ENCODE measurements around the gene UFC1. TPM values are rescaled to one million over a fixed set of nuclear protein-coding genes. Genes with fewer than 3 reads are reported as not detected.
"Not testable (repeated sequence)": the region's sequence is repeated elsewhere in the genome, so short reads cannot be mapped to it uniquely, and the experiment has no call there.

Gene UFC1
- 118 and 178 TPM in 2 replicates for total RNA-seq (2014; rRNA removed; shearing (Covaris generic); ENCODE audit: low replicate concordance)

DNA sequence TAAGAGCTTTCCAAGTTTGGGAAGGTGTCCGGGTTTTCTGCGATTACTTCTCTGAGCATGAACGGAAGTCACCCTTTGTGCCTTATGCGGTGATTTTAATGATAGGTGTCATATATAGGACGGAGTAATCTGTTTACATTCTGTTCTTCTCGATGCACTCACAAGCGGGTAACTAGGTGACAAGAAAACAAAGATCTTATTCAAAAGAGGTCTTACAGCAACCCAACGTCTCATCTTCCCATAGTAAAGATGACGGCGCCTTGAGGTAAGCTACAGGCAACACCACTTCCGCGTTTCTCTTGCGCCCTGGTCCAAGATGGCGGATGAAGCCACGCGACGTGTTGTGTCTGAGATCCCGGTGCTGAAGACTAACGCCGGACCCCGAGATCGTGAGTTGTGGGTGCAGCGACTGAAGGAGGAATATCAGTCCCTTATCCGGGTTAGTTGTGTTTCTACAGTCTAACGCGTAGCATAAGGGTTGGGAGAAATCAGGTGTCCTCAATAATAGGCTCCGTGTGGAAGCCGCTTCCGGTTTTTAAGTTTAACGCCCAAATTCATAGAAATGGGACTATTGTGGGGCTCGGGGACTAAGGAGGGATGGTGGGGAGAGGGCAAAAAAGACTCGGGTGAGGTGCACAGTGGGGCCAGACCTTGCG is at the start of gene UFC1:
TSS of gene UFC1 (plus strand) at position 297 of the 656 bp plus-strand sequence. CDS start at position 317, 20 bp downstream.
- H3K36me3 ChIP-seq = peaks cover 20% of the 10 kb centered on the region
- peak within 1 kb of the TSS; percentile 73 for H3K4me3 ChIP-seq
- no peaks in the 10 kb centered on the region for H3K9me3 ChIP-seq
- DNase-seq = peak; percentile 85
- H3K27me3 ChIP-seq = no peaks in the 10 kb centered on the region

DNA sequence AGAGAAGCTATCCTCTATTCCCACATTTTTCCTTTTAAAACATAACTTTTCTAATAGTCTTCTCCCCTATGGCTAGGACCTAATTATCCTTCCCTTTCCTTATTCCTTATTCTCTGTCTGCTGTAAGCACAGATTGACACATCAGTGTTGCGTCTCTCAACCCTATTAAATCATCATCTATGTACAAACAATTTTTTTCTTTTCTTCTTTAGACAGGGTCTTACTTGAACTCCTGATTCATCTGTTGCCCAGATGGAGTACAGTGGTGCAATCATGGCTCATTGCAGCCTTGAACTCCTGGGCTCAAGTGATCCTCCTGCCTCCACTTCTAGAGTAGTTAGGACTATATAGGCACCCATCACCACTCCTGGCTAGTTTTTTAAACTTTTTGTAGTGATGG is 47.3 kb upstream of the UFC1 start:
- Histone ChIP-seq H3K36me3 (peaks cover 63% of the 10 kb centered on the region), H3K4me3 (no peak overlapping the region), H3K9me3 (no peaks in the 10 kb centered on the region), H3K27me3 (no peaks in the 10 kb centered on the region)
- no peak for DNase-seq

- Histone ChIP-seq H3K36me3 (peaks cover 73% of the 10 kb centered on the region), H3K4me3 (no peak overlapping the region), H3K9me3 (no peaks in the 10 kb centered on the region), H3K27me3 (no peaks in the 10 kb centered on the region)
- no peak for DNase-seq
Measured at GRCh38 chr1:161111117-161111516, 42.7 kb upstream of the UFC1 start.

- no peak for DNase-seq
- Histone ChIP-seq H3K4me3 (no peak overlapping the region), H3K36me3 (peaks cover 74% of the 10 kb centered on the region), H3K27me3 (no peaks in the 10 kb centered on the region), H3K9me3 (no peaks in the 10 kb centered on the region)
Measured at GRCh38 chr1:161111527-161111926, 42.3 kb upstream of the UFC1 start.

DNA sequence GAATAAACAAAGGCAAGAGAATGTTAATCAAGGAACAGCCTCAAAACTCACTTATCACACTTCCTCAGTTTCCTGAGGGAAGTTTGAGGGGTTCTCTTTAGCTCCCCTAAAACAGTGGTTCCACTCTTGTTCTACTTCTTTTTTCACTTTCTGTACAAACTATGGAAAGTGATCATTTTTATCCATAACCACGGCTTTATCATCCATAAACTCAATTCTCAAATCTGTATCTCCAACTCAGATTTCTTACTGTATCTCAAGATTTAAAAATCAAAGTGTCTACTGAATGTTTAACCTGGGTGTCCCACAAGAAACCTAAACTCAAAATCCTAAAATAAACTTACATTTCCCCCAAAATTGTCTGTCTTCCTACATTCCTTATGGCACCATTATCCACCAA is 39.9 kb upstream of the UFC1 start:
- no peak for DNase-seq
- no peak overlapping the region for H3K4me3 ChIP-seq
- H3K36me3 ChIP-seq = peaks cover 69% of the 10 kb centered on the region

GRCh38 chr1:161114556-161114955 is 39.2 kb upstream of the UFC1 start:
- no peak for DNase-seq
- Histone ChIP-seq H3K9me3 (no peaks in the 10 kb centered on the region), H3K4me3 (no peak overlapping the region), H3K36me3 (peaks cover 69% of the 10 kb centered on the region), H3K27me3 (no peaks in the 10 kb centered on the region)

More for the DNA sequence above, 39.9 kb upstream of the UFC1 start:
- Histone ChIP-seq H3K27me3 (no peaks in the 10 kb centered on the region), H3K9me3 (no peaks in the 10 kb centered on the region)

DNA sequence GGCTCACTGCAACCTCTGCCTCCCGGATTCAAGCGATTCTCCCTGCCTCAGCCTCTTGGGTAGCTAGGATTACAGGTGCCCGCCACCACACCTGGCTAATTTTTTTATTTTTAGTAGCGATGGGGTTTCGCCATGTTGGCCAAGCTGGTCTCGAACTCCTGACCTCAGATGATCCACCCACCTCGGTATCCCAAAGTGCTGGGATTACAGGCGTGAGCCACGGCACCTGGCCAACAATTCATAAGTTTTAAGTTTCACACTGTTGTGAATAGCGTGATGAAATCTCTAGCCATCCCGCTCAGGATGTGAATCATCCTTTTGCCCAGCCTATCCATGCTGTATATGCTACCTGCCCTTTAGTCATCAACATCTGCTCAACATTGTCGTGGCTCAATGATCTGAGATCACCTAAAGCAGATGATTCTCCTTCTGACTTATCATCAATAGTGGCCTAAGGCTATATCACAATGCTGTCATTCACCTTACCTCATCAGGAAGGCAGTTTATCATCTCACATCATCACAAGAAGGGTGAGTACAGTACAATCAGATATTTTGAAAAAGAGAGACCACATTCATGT is 38.6 kb upstream of the UFC1 start:
- DNase-seq = peak; percentile 83
- Histone ChIP-seq H3K4me3 (no peak overlapping the region), H3K27me3 (no peaks in the 10 kb centered on the region), H3K36me3 (peaks cover 69% of the 10 kb centered on the region), H3K9me3 (no peaks in the 10 kb centered on the region)

GRCh38 chr1:161115961-161116360 is 37.8 kb upstream of the UFC1 start:
- not testable (repeated sequence) for H3K4me3 ChIP-seq

GRCh38 chr1:161117759-161118581 is 35.8 kb upstream of the UFC1 start, which contains the start of the genes NIT1 and PFDN2:
TSS of gene NIT1 (plus strand) at chr1:161118105. CDS start at chr1:161118177, 72 bp downstream.
TSS of gene PFDN2 (minus strand) at chr1:161118037. CDS start at chr1:161118026, 11 bp downstream.
- H3K27me3 ChIP-seq = no peaks in the 10 kb centered on the region
- H3K36me3 ChIP-seq = peaks cover 78% of the 10 kb centered on the region
- no peaks in the 10 kb centered on the region for H3K9me3 ChIP-seq
- peak within 1 kb of the TSS; percentile 99 for H3K4me3 ChIP-seq
- DNase-seq = peak; percentile 93

More at GRCh38 chr1:161115961-161116360, 37.8 kb upstream of the UFC1 start:
- H3K36me3 ChIP-seq = peaks cover 72% of the 10 kb centered on the region
- H3K27me3 ChIP-seq, H3K9me3 ChIP-seq, DNase-seq: not testable (repeated sequence)

DNA sequence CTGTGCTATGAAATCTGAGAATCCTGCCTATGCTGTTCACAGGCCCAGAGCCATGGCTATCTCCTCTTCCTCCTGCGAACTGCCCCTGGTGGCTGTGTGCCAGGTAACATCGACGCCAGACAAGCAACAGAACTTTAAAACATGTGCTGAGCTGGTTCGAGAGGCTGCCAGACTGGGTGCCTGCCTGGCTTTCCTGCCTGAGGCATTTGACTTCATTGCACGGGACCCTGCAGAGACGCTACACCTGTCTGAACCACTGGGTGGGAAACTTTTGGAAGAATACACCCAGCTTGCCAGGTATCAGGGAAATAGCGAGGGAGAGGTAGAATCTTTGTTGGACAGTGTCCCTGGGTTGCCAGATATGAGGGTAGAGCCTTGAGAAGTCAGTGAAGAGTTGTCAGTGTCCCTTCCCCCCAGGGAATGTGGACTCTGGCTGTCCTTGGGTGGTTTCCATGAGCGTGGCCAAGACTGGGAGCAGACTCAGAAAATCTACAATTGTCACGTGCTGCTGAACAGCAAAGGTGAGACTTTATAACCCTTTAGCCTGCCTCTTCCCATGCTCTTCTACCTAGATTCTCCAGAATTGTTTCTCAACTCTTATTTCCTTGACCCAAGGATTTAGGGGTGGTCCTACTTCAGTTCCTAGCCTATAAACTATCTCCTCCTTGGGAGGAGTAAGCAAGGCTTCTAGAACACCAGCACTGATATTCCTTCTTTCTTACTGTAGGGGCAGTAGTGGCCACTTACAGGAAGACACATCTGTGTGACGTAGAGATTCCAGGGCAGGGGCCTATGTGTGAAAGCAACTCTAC is 34.5 kb upstream of the UFC1 start:
- peaks cover 77% of the 10 kb centered on the region for H3K36me3 ChIP-seq
- no peaks in the 10 kb centered on the region for H3K27me3 ChIP-seq
- DNase-seq = peak; percentile 49
- peak overlapping the region; percentile 99 for H3K4me3 ChIP-seq
- no peaks in the 10 kb centered on the region for H3K9me3 ChIP-seq

DNA sequence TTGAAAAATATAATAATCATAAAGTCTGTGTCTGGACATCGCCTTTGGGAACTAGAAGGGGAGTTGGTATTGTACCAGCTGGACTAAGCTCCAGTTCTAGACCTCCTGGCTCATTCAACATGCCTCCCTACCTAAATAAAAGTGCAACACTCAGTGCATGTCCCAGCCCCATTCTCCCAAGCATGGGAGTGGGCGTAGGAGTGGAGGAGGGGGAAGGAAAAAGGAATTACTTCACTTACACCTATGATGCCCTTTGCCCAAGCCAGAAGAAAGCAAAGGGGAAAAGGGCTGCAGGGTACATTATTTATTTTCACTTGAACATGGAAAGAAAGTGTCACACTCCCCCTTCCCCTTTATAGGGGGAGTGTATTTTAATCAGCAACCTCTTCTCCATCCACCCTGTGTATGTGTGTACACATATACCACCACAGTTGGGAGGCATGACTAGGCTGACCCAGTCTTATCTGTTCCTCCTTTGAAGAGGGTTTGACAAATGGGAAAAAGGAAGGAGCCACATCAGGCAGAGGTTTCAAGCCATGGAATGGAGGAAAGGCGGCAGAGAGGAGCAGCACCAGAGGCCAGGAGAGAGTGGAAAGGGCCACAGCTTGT is 32.6 kb upstream of the UFC1 start:
- H3K4me3 ChIP-seq = no peak overlapping the region
- H3K36me3 ChIP-seq = peaks cover 78% of the 10 kb centered on the region
- no peaks in the 10 kb centered on the region for H3K27me3 ChIP-seq
- no peaks in the 10 kb centered on the region for H3K9me3 ChIP-seq
- DNase-seq = no peak

GRCh38 chr1:161121834-161122233 is 31.9 kb upstream of the UFC1 start:
- Histone ChIP-seq H3K9me3 (no peaks in the 10 kb centered on the region), H3K36me3 (peaks cover 78% of the 10 kb centered on the region), H3K4me3 (no peak overlapping the region), H3K27me3 (no peaks in the 10 kb centered on the region)
- DNase-seq = no peak

GRCh38 chr1:161122967-161123366 is 30.8 kb upstream of the UFC1 start:
- peaks cover 82% of the 10 kb centered on the region for H3K36me3 ChIP-seq
- no peaks in the 10 kb centered on the region for H3K9me3 ChIP-seq
- no peaks in the 10 kb centered on the region for H3K27me3 ChIP-seq
- H3K4me3 ChIP-seq = no peak overlapping the region
- no peak for DNase-seq

- H3K9me3 ChIP-seq = no peaks in the 10 kb centered on the region
- H3K4me3 ChIP-seq = no peak overlapping the region
- no peaks in the 10 kb centered on the region for H3K27me3 ChIP-seq
- no peak for DNase-seq
- peaks cover 75% of the 10 kb centered on the region for H3K36me3 ChIP-seq
Measured at GRCh38 chr1:161127649-161128048, 26.1 kb upstream of the UFC1 start.

- no peak for DNase-seq
- no peak overlapping the region for H3K4me3 ChIP-seq
- H3K9me3 ChIP-seq = no peaks in the 10 kb centered on the region
- H3K36me3 ChIP-seq = peaks cover 65% of the 10 kb centered on the region
- no peaks in the 10 kb centered on the region for H3K27me3 ChIP-seq
Measured at GRCh38 chr1:161128591-161129420, 25.0 kb upstream of the UFC1 start.
